CD14-positive monocyte (primary cell): ENCODE data around the gene GABARAP. TPM values are rescaled to one million over a fixed set of nuclear protein-coding genes. Genes with fewer than 3 reads are reported as not detected.

Source experiments
- DNase-seq, 3 donors: peaks; one replicate each; pipeline ENCODE4 v3.0.0-alpha.2; 2011 to 2022
- H2AFZ ChIP-seq: 2 replicates; pipeline ENCODE4 v1.6.0; 2012; ENCODE audit warnings: mild to moderate bottlenecking, low read depth, low read length, inconsistent platforms; ENCODE audit not compliant: insufficient read depth, poor library complexity, severe bottlenecking
- H3K27ac ChIP-seq, 2 donors: 1 replicate in 1 of 2; 2 replicates in 1 of 2; pipeline ENCODE4 v1.5.1; 2012 to 2013; ENCODE audit warnings: low read length in 2 of 2, control low read depth in 1 of 2, inconsistent platforms in 1 of 2, low read depth in 1 of 2, mild to moderate bottlenecking in 1 of 2
- H3K27me3 ChIP-seq, 2 donors: one replicate each; pipeline versions ENCODE4 v1.6.0 to v1.6.1; 2011 to 2013; ENCODE audit warnings: low read length in 2 of 2; ENCODE audit not compliant: control insufficient read depth in 2 of 2, insufficient read depth in 2 of 2
- H3K36me3 ChIP-seq, 2 donors: replicated peaks in 1 of 2; 1 replicate in 1 of 2; 2 replicates in 1 of 2; pipeline versions ENCODE4 v1.5.1 to v1.6.1; 2012 to 2013; ENCODE audit warnings: low read length in 2 of 2, control low read depth in 1 of 2, inconsistent platforms in 1 of 2, mild to moderate bottlenecking in 1 of 2; ENCODE audit not compliant: insufficient read depth in 2 of 2, control insufficient read depth in 1 of 2
- H3K4me1 ChIP-seq, 2 donors: 1 replicate in 1 of 2; 2 replicates in 1 of 2; pipeline versions ENCODE4 v1.5.1 to v1.6.1; 2012 to 2013; ENCODE audit warnings: low read length in 2 of 2, control low read depth in 1 of 2, inconsistent platforms in 1 of 2, mild to moderate bottlenecking in 1 of 2, moderate library complexity in 1 of 2; ENCODE audit not compliant: insufficient read depth in 2 of 2, control insufficient read depth in 1 of 2
- H3K4me2 ChIP-seq: replicated peaks from 2 replicates; pipeline ENCODE3; 2012; ENCODE audit warnings: low read length, moderate library complexity, mild to moderate bottlenecking; ENCODE audit not compliant: poor library complexity, severe bottlenecking; ENCODE audit errors: extremely low read depth
- H3K4me3 ChIP-seq, 3 experiments: fragments of 200-600 bp in 1 of 3; sonication (generic) in 1 of 3; replicated peaks in 1 of 3; 1 replicate in 2 of 3; 2 replicates in 1 of 3; pipeline ENCODE4 v1.5.1; 2011 to 2013; ENCODE audit warnings: low read length in 3 of 3, mild to moderate bottlenecking in 3 of 3, control low read depth in 2 of 3, low read depth in 2 of 3, inconsistent platforms in 1 of 3, moderate library complexity in 1 of 3
- H3K79me2 ChIP-seq: 2 replicates; pipeline ENCODE4 v1.6.0; 2012; ENCODE audit warnings: mild to moderate bottlenecking, control low read depth, inconsistent platforms, low read length, moderate library complexity; ENCODE audit not compliant: insufficient read depth
- H3K9ac ChIP-seq: 2 replicates; pipeline ENCODE4 v1.6.0; 2017; ENCODE audit warnings: low read length, mild to moderate bottlenecking; ENCODE audit not compliant: insufficient read depth, poor library complexity, severe bottlenecking
- H3K9me3 ChIP-seq, 2 donors: replicated peaks in 1 of 2; 1 replicate in 1 of 2; 2 replicates in 1 of 2; pipeline versions ENCODE4 v1.5.1 to v1.6.1; 2012 to 2013; ENCODE audit warnings: low read length in 2 of 2, control low read depth in 1 of 2; ENCODE audit not compliant: control insufficient read depth in 1 of 2, insufficient read depth in 1 of 2
- H4K20me1 ChIP-seq: 2 replicates; pipeline ENCODE4 v1.6.0; 2012; ENCODE audit warnings: mild to moderate bottlenecking, low read length, control low read depth, moderate library complexity; ENCODE audit not compliant: insufficient read depth
- H3K27ac Mint-ChIP-seq, 7 donors: one replicate each; pipeline ENCODE4 v1.8.0; 2020; ENCODE audit warnings: mild to moderate bottlenecking in 7 of 7, mixed read lengths in 7 of 7, moderate library complexity in 6 of 7, inconsistent platforms in 2 of 7
- H3K27me3 Mint-ChIP-seq, 3 donors: one replicate each; pipeline ENCODE4 v1.8.0; 2021 to 2022; ENCODE audit warnings: low read depth in 3 of 3, mild to moderate bottlenecking in 3 of 3, mixed read lengths in 3 of 3, moderate library complexity in 3 of 3, inconsistent platforms in 1 of 3
- H3K36me3 Mint-ChIP-seq, 2 donors: one replicate each; pipeline ENCODE4 v1.8.0; 2020; ENCODE audit warnings: mixed read lengths in 2 of 2, inconsistent platforms in 1 of 2, mild to moderate bottlenecking in 1 of 2
- H3K4me1 Mint-ChIP-seq: one replicate; pipeline ENCODE4 v1.8.0; 2020; ENCODE audit warnings: mild to moderate bottlenecking, mixed read lengths
- H3K4me3 Mint-ChIP-seq, 2 donors: one replicate each; pipeline ENCODE4 v1.8.0; 2020; ENCODE audit warnings: mild to moderate bottlenecking in 2 of 2, mixed read lengths in 2 of 2, moderate library complexity in 1 of 2
- H3K9me3 Mint-ChIP-seq, 7 donors: one replicate each; pipeline ENCODE4 v1.8.0; 2020 to 2022; ENCODE audit warnings: mixed read lengths in 7 of 7, mild to moderate bottlenecking in 6 of 7, moderate library complexity in 6 of 7, inconsistent platforms in 2 of 7
- CTCF ChIP-seq: fragments of 200-600 bp; IDR thresholded peaks from one replicate; pipeline ENCODE4 v1.8.0; 2022; ENCODE audit warnings: antibody characterized with exemption, mild to moderate bottlenecking
- WGBS: methylation state at CpG from one replicate; pipeline ENCODE4 v1.1.5; 2013; ENCODE audit warnings: missing lambda C conversion rate; ENCODE audit not compliant: insufficient coverage; 5-methylcytosine and 5-hydroxymethylcytosine counted together
- intact Hi-C, 2 donors: fragments of 100-400 bp; cut with micrococcal nuclease; formaldehyde crosslinking; loops; one replicate each; pipeline versions ENCODE4 v1.15.0 to v1.15.1; 2023
- polyA plus RNA-seq, 3 donors: library from polyadenylated mRNA; depleted of rRNA in 1 of 3; unstranded in 2 of 3; stranded (reverse) in 1 of 3; fragments of 300-500 nt in 2 of 3; fragments of >200 nt in 1 of 3; fragmentation: Illumina TruSeq in 2 of 3; gene quantifications; 1 replicate in 2 of 3; 2 replicates in 1 of 3; pipeline ENCODE4 v1.2.3, GENCODE V29; 2012 to 2021

Gene GABARAP
- polyA plus RNA-seq, 3 donors = 1,029 to 2,937 (median 2,814) TPM

- 0% methylated on average over 29 of the region's 34 CpGs for WGBS
- peaks cover 28 to 32% of the 10 kb centered on the region in 2 donors for H3K36me3 ChIP-seq
- TF ChIP-seq CTCF = no peak
- peak overlapping the region; percentile 82 for H3K4me2 ChIP-seq
- Mint-ChIP-seq H3K27me3 (peaks cover 1 to 10% (median 1%) of the 10 kb centered on the region in 3 donors), H3K4me1 (peaks cover 28% of the 10 kb centered on the region), H3K27ac (peak overlapping the region; percentile 55 to 98 (median 94)), H3K4me3 (peak overlapping the region; percentile 79 to 87), H3K9me3 (no peaks in the 10 kb centered on the region), H3K36me3 (peaks cover 30 to 51% of the 10 kb centered on the region in 2 donors)
- peak overlapping the region; percentile 9 to 78 (median 54) for H3K4me3 ChIP-seq
- H3K9me3 ChIP-seq = no peaks in the 10 kb centered on the region
- H3K9ac ChIP-seq = peak overlapping the region; percentile 62
- H3K27me3 ChIP-seq = no peaks in the 10 kb centered on the region
- H3K27ac ChIP-seq = peak overlapping the region; percentile 60 to 79
- DNase-seq = peak; percentile 94 to 95 (median 94)
- H3K79me2 ChIP-seq = peaks cover 21% of the 10 kb centered on the region
- peaks cover 15 to 17% of the 10 kb centered on the region in 2 donors for H3K4me1 ChIP-seq
- intact Hi-C loops = no loop called here
- peak overlapping the region; percentile 73 for H2AFZ ChIP-seq
- peaks cover 28% of the 10 kb centered on the region for H4K20me1 ChIP-seq
Measured at GRCh38 chr17:7204828-7205461, 37.3 kb downstream of the GABARAP start.

- no peaks in the 10 kb centered on the region for H3K27me3 ChIP-seq
- peak overlapping the region; percentile 82 for H3K4me2 ChIP-seq
- peak overlapping the region; percentile 9 to 78 (median 54) for H3K4me3 ChIP-seq
- peak overlapping the region; percentile 62 for H3K9ac ChIP-seq
- peak in 1 of 3 donors; percentile 15 for DNase-seq
- H4K20me1 ChIP-seq = peaks cover 26% of the 10 kb centered on the region
- no peaks in the 10 kb centered on the region for H3K9me3 Mint-ChIP-seq
- no peak overlapping the region for H2AFZ ChIP-seq
- intact Hi-C loops = no loop called here
- H3K27me3 Mint-ChIP-seq = peaks cover 1 to 10% (median 1%) of the 10 kb centered on the region in 3 donors
- H3K36me3 ChIP-seq = peaks cover 28 to 34% of the 10 kb centered on the region in 2 donors
- peak overlapping the region; percentile 55 to 98 (median 94) for H3K27ac Mint-ChIP-seq
- peaks cover 31 to 52% of the 10 kb centered on the region in 2 donors for H3K36me3 Mint-ChIP-seq
- WGBS = 83% methylated on average over 8 of the region's 15 CpGs
- H3K4me1 ChIP-seq = peaks cover 15 to 17% of the 10 kb centered on the region in 2 donors
- TF ChIP-seq CTCF = no peak
- peak overlapping the region; percentile 60 to 79 for H3K27ac ChIP-seq
- H3K4me1 Mint-ChIP-seq = peaks cover 28% of the 10 kb centered on the region
- peak overlapping the region; percentile 79 to 87 for H3K4me3 Mint-ChIP-seq
- peaks cover 15% of the 10 kb centered on the region for H3K79me2 ChIP-seq
- no peaks in the 10 kb centered on the region for H3K9me3 ChIP-seq
Measured at GRCh38 chr17:7204336-7204735, 37.9 kb downstream of the GABARAP start.
